H1 (cell line): ENCODE measurements around the gene LTO1. TPM values are rescaled to one million over a fixed set of nuclear protein-coding genes. Genes with fewer than 3 reads are reported as not detected.
A peak's percentile ranks its signal among the peaks of the same experiment; 100 is the strongest.

Experiments
- CTCF ChIA-PET: fragments of 300-600 bp; sonication (Branson Sonifier 250); formaldehyde crosslinking; loops from one replicate; lab custom pipeline; 2021; ENCODE audit not compliant: partially characterized antibody; lab: Charles Lee
- POLR2A ChIA-PET: fragments of 300-600 bp; sonication (Branson Sonifier 250); formaldehyde crosslinking; loops from one replicate; lab custom pipeline; 2021; ENCODE audit warnings: inconsistent platforms; ENCODE audit not compliant: partially characterized antibody; lab: Charles Lee
- DNase-seq, 2 experiments: peaks; one replicate each; pipeline versions ENCODE4 v3.0.0 to v3.0.0-alpha.2; 2010 to 2022; ENCODE audit warnings: low spot score in 2 of 2, low read depth in 1 of 2, mixed read lengths in 1 of 2
- FAIRE-seq: peaks from 2 replicates; lab custom pipeline; 2011; peaks lifted over from hg19 to GRCh38; lab: Jason Lieb, UNC
- H2AFZ ChIP-seq: 2 replicates; pipeline ENCODE4 v1.8.1; 2012; ENCODE audit warnings: low read length, inconsistent platforms
- H2AK5ac ChIP-seq: 2 replicates; pipeline ENCODE4 v1.6.1; 2013; ENCODE audit warnings: low read depth, low read length
- H2BK120ac ChIP-seq: replicated peaks from 2 replicates; pipeline ENCODE3; 2013; ENCODE audit warnings: low read depth, low read length, inconsistent platforms
- H2BK12ac ChIP-seq: 2 replicates; pipeline ENCODE4 v1.6.1; 2013; ENCODE audit warnings: low read depth, low read length
- H2BK15ac ChIP-seq: 2 replicates; pipeline ENCODE4 v1.6.1; 2013; ENCODE audit warnings: low read length
- H2BK20ac ChIP-seq: 2 replicates; pipeline ENCODE4 v1.6.1; 2013; ENCODE audit warnings: low read length
- H2BK5ac ChIP-seq: 2 replicates; pipeline ENCODE4 v1.6.1; 2013; ENCODE audit warnings: low read depth, low read length
- H3K14ac ChIP-seq: 2 replicates; pipeline ENCODE4 v1.6.1; 2013; ENCODE audit warnings: inconsistent platforms; ENCODE audit not compliant: insufficient read length
- H3K18ac ChIP-seq: 2 replicates; pipeline ENCODE4 v1.6.1; 2013; ENCODE audit warnings: low read length; ENCODE audit errors: extremely low read depth
- H3K23ac ChIP-seq: 2 replicates; pipeline ENCODE4 v1.6.1; 2013; ENCODE audit warnings: inconsistent platforms; ENCODE audit not compliant: insufficient read length
- H3K23me2 ChIP-seq: 2 replicates; pipeline ENCODE4 v1.6.1; 2013; ENCODE audit warnings: low read depth, low read length
- H3K27ac ChIP-seq: 2 replicates; pipeline ENCODE4 v1.6.1; 2011; ENCODE audit warnings: low read depth, low read length, inconsistent platforms
- H3K27me3 ChIP-seq, 4 experiments: replicated peaks in 1 of 4; 1 replicate in 1 of 4; 2 replicates in 3 of 4; pipeline versions ENCODE4 v1.6.1 to v1.8.1; 2011 to 2013; ENCODE audit warnings: low read length in 3 of 4, mild to moderate bottlenecking in 3 of 4, inconsistent platforms in 2 of 4, mixed read lengths in 2 of 4, moderate library complexity in 1 of 4; ENCODE audit not compliant: control insufficient read depth in 3 of 4, insufficient read depth in 3 of 4; ENCODE audit errors: extremely low read depth in 1 of 4
- H3K36me3 ChIP-seq, 4 experiments: 2 replicates each; pipeline versions ENCODE4 v1.6.1 to v1.8.1; 2011 to 2013; ENCODE audit warnings: mild to moderate bottlenecking in 4 of 4, low read length in 3 of 4, moderate library complexity in 2 of 4, control low read depth in 1 of 4, inconsistent platforms in 1 of 4; ENCODE audit not compliant: insufficient read depth in 4 of 4, control insufficient read depth in 2 of 4
- H3K4ac ChIP-seq: replicated peaks from 2 replicates; pipeline ENCODE3; 2013; ENCODE audit warnings: low read length, low read depth, mixed read lengths, inconsistent platforms; ENCODE audit not compliant: insufficient read length
- H3K4me1 ChIP-seq, 4 experiments: replicated peaks in 1 of 4; 1 replicate in 1 of 4; 2 replicates in 3 of 4; pipeline versions ENCODE4 v1.6.1 to v1.8.1; 2011 to 2013; ENCODE audit warnings: low read length in 3 of 4, inconsistent platforms in 2 of 4, mixed read lengths in 1 of 4; ENCODE audit not compliant: insufficient read depth in 4 of 4, control insufficient read depth in 3 of 4
- H3K4me2 ChIP-seq, 2 experiments: 2 replicates each; pipeline versions ENCODE4 v1.6.1 to v1.8.1; 2011 to 2013; ENCODE audit warnings: low read depth in 2 of 2, low read length in 2 of 2, control low read depth in 1 of 2, inconsistent platforms in 1 of 2, mild to moderate bottlenecking in 1 of 2; ENCODE audit not compliant: insufficient read depth in 1 of 2
- H3K4me3 ChIP-seq, 4 experiments: fragments of 200-600, 300-600 bp in 1 of 4; sonication (generic), shearing (Covaris generic), sonication (Bioruptor Twin) in 1 of 4; 2 replicates each; pipeline versions ENCODE4 v1.5.1 to v1.8.1; 2011 to 2016; ENCODE audit warnings: low read length in 4 of 4, low read depth in 3 of 4, control low read depth in 2 of 4, inconsistent platforms in 2 of 4, mild to moderate bottlenecking in 2 of 4, mixed read lengths in 1 of 4, moderate library complexity in 1 of 4; ENCODE audit not compliant: insufficient read depth in 2 of 4; ENCODE audit errors: extremely low read depth in 1 of 4
- H3K56ac ChIP-seq: replicated peaks from 2 replicates; pipeline ENCODE3; 2013; ENCODE audit warnings: low read depth, mild to moderate bottlenecking, mixed read lengths, low read length, inconsistent platforms; ENCODE audit not compliant: insufficient read length
- H3K79me1 ChIP-seq: 2 replicates; pipeline ENCODE4 v1.6.1; 2013; ENCODE audit warnings: low read depth, low read length, control low read depth
- H3K79me2 ChIP-seq, 2 experiments: 2 replicates each; pipeline versions ENCODE4 v1.6.1 to v1.8.1; 2012 to 2013; ENCODE audit warnings: low read length in 2 of 2, mild to moderate bottlenecking in 2 of 2, inconsistent platforms in 1 of 2; ENCODE audit not compliant: insufficient read depth in 2 of 2, control insufficient read depth in 1 of 2
- H3K9ac ChIP-seq, 4 experiments: replicated peaks in 1 of 4; 1 replicate in 1 of 4; 2 replicates in 3 of 4; pipeline versions ENCODE4 v1.6.1 to v1.8.1; 2011 to 2013; ENCODE audit warnings: low read depth in 3 of 4, low read length in 3 of 4, control low read depth in 2 of 4, mild to moderate bottlenecking in 2 of 4, moderate library complexity in 2 of 4, inconsistent platforms in 1 of 4; ENCODE audit errors: extremely low read depth in 1 of 4
- H3K9me3 ChIP-seq, 2 experiments: 2 replicates each; pipeline versions ENCODE4 v1.6.1 to v1.8.1; 2012 to 2013; ENCODE audit warnings: mild to moderate bottlenecking in 2 of 2, moderate library complexity in 2 of 2, control low read depth in 1 of 2, inconsistent platforms in 1 of 2, low read depth in 1 of 2, low read length in 1 of 2, mixed read lengths in 1 of 2; ENCODE audit not compliant: insufficient read depth in 2 of 2
- H4K20me1 ChIP-seq, 2 experiments: replicated peaks in 1 of 2; 2 replicates each; pipeline versions ENCODE3 to v1.8.1; 2011 to 2013; ENCODE audit warnings: inconsistent platforms in 2 of 2, low read length in 2 of 2, mild to moderate bottlenecking in 1 of 2; ENCODE audit not compliant: insufficient read depth in 2 of 2, control insufficient read depth in 1 of 2
- H4K5ac ChIP-seq: 2 replicates; pipeline ENCODE4 v1.6.1; 2013; ENCODE audit warnings: low read length, low read depth, mixed read lengths, inconsistent platforms; ENCODE audit not compliant: insufficient read length
- H4K8ac ChIP-seq: 2 replicates; pipeline ENCODE4 v1.8.0; 2013; ENCODE audit warnings: mild to moderate bottlenecking, moderate library complexity, low read length, inconsistent platforms; ENCODE audit not compliant: insufficient read depth; ENCODE audit errors: extremely low read depth
- H4K91ac ChIP-seq: replicated peaks from 2 replicates; pipeline ENCODE3; 2013; ENCODE audit warnings: low read length, mixed read lengths, inconsistent platforms; ENCODE audit not compliant: insufficient read length
- POLR2AphosphoS5 ChIP-seq: IDR thresholded peaks from 2 replicates; pipeline ENCODE4 v1.6.1; 2011; ENCODE audit warnings: low read depth, low read length
- SRF ChIP-seq: IDR thresholded peaks from 2 replicates; pipeline ENCODE4 v1.6.1; 2011; ENCODE audit warnings: mild to moderate bottlenecking, low read depth, low read length, moderate library complexity
- WGBS, 2 experiments: shearing (Covaris generic) in 1 of 2; methylation state at CpG; one replicate each; pipeline versions ENCODE4 v1.1.6 to v1.1.7; 2013 to 2015; ENCODE audit warnings: low lambda C conversion rate in 2 of 2, mixed read lengths in 2 of 2, inconsistent platforms in 1 of 2, low coverage in 1 of 2, missing lambda C conversion rate in 1 of 2; ENCODE audit not compliant: insufficient replicate concordance in 2 of 2, insufficient coverage in 1 of 2, insufficient read length in 1 of 2; ENCODE audit errors: extremely low coverage in 1 of 2, missing lambda C conversion rate in 1 of 2; 5-methylcytosine and 5-hydroxymethylcytosine counted together
- polyA plus RNA-seq, 7 experiments: library from polyadenylated mRNA; depleted of rRNA in 3 of 7; stranded (reverse) in 5 of 7; unstranded in 2 of 7; fragments of >200 nt in 5 of 7; fragments of 200-250 nt in 2 of 7; gene quantifications; 1 replicate in 5 of 7; 2 replicates in 1 of 7; 4 replicates in 1 of 7; pipeline versions ENCODE4 v1.2.1 to v1.2.3, GENCODE V29; 2011 to 2013; ENCODE audit warnings: missing spikeins in 2 of 7, mixed read lengths in 2 of 7
- total RNA-seq: library from RNA; stranded (reverse); fragmentation: NEBNext Ultra II Directional; extraction: Animal tissue kit (Norgen Biotek cat#: 25700); gene quantifications from 2 replicates; pipeline ENCODE4 v1.2.1, GENCODE V29; 2021

Gene LTO1
- total and polyA plus RNA-seq, 2 of the 8 experiments (the other 6 are each of a cell fraction or from before 2014, with no cell fraction given) = 15.4 to 21.3 TPM

DNA sequence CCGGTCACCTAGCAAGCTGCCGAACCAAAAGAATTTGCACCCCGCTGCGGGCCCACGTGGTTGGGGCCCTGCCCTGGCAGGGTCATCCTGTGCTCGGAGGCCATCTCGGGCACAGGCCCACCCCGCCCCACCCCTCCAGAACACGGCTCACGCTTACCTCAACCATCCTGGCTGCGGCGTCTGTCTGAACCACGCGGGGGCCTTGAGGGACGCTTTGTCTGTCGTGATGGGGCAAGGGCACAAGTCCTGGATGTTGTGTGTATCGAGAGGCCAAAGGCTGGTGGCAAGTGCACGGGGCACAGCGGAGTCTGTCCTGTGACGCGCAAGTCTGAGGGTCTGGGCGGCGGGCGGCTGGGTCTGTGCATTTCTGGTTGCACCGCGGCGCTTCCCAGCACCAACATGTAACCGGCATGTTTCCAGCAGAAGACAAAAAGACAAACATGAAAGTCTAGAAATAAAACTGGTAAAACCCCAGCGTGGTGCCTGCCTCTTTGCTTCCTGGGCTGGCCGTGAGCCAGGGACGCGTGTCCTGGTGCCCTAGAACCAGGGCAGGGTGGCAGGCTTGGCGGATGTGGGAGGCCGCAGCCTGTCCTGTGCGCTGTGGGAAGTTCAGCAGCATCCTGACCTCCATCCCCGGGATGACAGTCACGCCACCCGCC, 21.0 kb downstream of the LTO1 start:
- no peak for FAIRE-seq
- Histone ChIP-seq H4K5ac (no peak overlapping the region), H3K79me1 (0 out of 2 replicates have a peak, but pooled peaks cover 2% of the 10 kb centered on the region), H3K9ac (no peak overlapping the region), H3K4me1 (peaks cover 5 to 18% (median 13%) of the 10 kb centered on the region in 4 experiments), H2BK20ac (no peak overlapping the region), H2BK120ac (no peak overlapping the region), H3K14ac (no peak overlapping the region), H3K4me3 (no peak overlapping the region), H2BK15ac (no peak overlapping the region), H3K4ac (no peak overlapping the region), H2AFZ (no peak overlapping the region), H2BK5ac (no peak overlapping the region), H4K8ac (no peak overlapping the region), H3K27me3 (no peaks in the 10 kb centered on the region; a peak in 1 of 7 replicates), H3K79me2 (no peaks in the 10 kb centered on the region), H3K56ac (no peak overlapping the region), H4K91ac (no peak overlapping the region), H3K4me2 (no peak overlapping the region), H3K23ac (no peak overlapping the region), H3K18ac (no peak overlapping the region), H3K27ac (no peak overlapping the region), H2AK5ac (no peak overlapping the region), H3K23me2 (no peaks in the 10 kb centered on the region; the same call in 1 of the 2 replicates), H4K20me1 (peaks cover 6 to 10% of the 10 kb centered on the region in 2 experiments), H2BK12ac (no peak overlapping the region), H3K36me3 (peaks cover 23 to 53% (median 37%) of the 10 kb centered on the region in 4 experiments), H3K9me3 (no peaks in the 10 kb centered on the region)
- DNase-seq = no peak
- ChIA-PET POLR2A (interaction anchor here (1.6 to 10.9 kb wide), 4 partner anchors 10 to 43 kb away, joined by 5 to 197 read pairs (median 8); partner anchors contain the start of gene CCND1), CTCF (interaction anchor here (0.6 to 1.6 kb wide), 4 partner anchors 8 to 361 kb away, joined by 3 to 4 read pairs (median 4); no protein-coding TSS in a partner anchor)
- 92% methylated on average over 28 of the region's 38 CpGs; no CpG with 5 or more reads in 1 of the 2 experiments for WGBS, 2 experiments
- peak; percentile 18; the same call in 1 of the 2 replicates for TF ChIP-seq POLR2AphosphoS5
- no peak for TF ChIP-seq SRF
